ENCODE measurements around the gene HMG20A.

The HMG20A gene

DNA sequence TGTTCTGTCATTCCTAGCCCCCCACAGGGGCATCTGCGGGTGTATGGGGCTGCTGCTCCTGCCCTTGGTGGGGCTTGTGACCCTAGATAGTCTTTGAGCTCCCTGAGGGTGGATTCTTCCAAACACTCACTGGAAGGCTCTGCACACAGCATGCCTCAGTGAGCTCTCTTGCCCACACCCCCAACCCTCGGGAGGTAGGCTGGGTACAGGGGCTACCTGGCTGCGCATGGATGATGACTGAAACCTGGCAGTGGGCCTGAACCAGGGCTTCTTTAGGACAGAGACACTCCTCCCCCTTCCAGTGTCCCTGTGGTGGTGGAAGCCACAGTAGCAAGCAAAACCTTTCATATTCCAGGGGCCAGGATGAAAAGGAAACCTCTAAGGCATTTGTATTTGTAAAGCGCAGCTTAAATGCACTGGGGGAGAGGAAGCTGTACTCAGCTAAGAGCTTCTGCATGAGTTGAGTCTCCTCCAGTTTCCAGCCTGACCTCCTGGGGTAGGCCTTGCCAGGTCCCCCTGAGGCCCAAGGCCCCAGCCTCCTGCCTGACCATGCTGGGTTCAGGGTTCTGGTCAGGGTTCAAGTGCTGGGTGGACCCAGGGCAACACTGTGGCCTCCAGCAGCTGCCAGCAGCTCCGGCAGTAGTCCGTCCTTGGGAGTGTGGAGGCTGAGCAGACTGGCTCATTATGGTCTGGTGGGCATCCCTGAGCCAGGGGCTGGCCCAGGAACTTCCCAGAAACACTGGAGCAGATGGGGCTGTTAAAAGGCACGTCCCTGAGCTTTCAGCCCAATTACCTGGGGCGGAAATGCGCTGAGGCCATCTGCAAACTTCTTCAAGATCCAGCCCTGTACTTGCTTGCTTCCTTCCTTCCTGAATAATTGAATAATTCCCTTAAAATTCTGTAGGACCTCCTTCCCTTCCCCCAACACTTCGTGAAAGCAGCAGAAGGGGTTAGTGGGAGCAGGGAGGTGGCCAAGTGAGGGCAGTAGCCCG lies 89.7 kb downstream of the HMG20A start:
- in situ Hi-C loops (cut with MboI; ENCODE audit: low sequenced_read_pairs) = no loop called here

DNA sequence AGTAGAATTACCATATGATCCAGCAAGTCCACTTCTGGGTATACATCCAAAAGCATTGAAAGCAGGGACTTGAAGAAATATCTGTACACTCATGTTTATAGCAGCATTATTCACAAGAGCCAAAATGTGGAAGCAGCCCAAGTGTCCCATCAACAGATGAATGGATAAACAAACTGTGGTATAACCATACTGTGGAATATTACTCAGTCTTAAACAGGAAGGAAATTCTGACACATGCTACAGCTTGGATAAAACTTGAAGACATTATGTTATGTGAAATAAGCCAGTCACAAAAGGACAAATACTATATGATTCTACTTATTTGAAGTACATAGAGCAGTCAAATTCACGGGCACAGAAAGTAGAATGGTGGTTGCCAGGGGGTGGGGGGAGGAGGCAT lies 91.2 kb downstream of the HMG20A start:
- in situ Hi-C loops (cut with MboI; ENCODE audit: low sequenced_read_pairs) = no loop called here

DNA sequence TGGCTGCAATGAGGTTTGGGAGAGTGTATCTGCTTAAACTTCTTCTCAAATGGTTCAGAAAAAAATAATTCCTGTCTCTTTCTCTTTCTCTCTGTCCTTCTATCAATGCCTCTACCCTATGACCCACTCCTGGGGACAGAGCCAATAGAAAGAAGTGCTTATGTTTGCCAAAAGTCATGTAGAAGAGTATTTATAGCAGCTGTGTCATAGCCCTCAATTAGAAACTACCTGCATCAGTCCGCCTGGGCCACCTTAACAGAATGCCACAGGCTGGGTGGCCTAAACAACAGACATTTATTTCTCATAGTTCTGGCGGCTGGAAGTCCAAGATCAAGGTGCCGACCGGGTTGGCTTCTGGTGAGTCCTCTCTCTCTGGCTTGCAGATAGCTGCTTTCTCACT lies 92.5 kb downstream of the HMG20A start:
- in situ Hi-C loops (cut with MboI; ENCODE audit: low sequenced_read_pairs) = no loop called here

DNA sequence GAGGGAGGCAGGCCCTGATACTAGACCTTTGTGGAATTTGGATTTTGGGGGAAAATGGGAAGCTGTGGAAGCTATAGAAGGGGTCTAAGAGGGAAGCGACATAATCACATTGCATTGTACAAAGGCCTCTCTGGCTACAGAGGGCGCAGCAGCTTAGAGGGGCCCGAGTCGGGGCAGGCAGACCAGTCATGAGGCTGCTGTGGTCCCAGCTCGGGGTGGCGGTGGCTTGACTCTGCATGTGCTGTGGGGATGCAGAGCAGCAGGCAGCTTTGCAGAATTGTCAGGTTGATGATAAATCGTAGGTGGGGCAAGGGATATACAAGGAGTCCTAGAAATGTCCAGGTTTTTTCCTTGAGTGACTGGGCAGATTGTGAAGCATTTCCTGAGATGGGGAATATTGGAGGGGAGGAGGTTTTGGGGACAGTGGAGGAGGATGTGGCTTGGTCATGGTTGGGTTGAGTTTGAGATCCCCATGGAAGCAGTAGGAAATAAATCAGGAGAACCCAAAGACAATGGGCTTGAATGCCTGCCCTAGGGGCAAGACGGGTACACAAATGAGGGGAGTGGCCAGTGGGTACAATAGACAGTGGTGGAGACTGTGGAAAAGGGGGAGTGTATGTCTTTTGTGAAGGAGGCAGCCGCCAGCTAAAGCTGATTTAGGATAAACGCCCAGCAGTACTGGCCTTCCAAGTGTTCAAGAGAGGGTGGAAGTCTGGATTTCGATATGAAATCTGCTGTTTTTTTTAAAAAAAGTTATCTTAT lies 94.1 kb downstream of the HMG20A start:
- in situ Hi-C loops (cut with MboI; ENCODE audit: low sequenced_read_pairs) = no loop called here

DNA sequence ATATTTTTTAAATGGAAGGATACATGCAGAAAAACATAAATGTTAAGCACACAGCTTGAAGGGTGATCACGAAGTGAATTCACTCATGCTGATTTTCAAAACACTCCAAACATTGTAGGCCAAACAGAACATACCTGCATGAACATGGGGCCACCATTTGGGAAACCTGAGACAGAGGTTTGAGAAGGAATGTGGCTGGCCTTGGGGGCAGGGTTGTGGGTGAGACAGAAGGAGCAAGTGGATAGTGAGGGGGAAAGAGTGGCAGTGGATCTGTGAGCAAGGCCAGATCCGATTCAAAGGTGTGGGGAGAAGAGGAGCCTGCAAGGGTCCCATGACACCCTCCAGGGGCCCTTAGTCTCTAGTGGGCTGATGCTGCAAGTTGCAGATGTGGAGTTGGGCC lies 94.9 kb downstream of the HMG20A start:
- in situ Hi-C loops (cut with MboI; ENCODE audit: low sequenced_read_pairs) = no loop called here

DNA sequence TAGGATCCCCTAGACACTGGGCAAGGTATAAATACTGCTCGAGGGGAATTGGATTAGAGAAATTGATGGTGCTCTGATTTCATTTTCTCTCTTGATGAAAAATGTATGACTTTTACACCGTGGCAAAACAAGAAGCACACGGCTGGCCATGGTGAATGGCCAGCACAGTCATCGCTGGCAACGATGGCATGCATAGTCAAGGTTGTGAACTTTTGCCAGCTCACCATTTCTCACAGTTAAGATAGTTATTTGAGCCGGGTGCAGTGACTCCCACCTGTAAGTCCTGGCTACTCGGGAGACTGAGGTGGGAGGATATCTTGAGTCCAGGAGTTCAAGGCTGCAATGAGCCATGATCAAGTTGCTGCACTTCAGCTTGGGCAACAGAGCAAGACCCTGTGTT lies 95.4 kb downstream of the HMG20A start:
- in situ Hi-C loops (cut with MboI; ENCODE audit: low sequenced_read_pairs) = no loop called here

DNA sequence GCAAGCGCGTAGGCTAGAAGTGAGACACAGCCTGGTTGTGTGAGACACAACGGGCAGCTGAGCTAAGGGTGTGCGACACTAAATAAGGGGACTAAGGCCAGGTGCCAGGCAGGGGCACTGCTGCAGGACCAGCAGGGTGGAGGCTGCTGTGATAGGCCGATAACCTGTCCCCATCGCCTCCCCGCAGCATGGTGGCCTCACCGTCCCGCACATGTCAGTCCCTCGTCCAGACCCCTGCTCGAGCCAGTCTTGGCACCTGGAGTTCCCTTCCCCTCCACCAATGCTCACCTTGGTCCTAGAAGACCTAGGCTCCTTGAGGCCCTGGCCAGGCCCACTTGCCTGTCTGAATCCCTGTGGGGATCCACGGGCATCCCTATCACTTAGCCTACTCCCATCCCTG lies 96.1 kb downstream of the HMG20A start:
- in situ Hi-C loops (cut with MboI; ENCODE audit: low sequenced_read_pairs) = no loop called here

DNA sequence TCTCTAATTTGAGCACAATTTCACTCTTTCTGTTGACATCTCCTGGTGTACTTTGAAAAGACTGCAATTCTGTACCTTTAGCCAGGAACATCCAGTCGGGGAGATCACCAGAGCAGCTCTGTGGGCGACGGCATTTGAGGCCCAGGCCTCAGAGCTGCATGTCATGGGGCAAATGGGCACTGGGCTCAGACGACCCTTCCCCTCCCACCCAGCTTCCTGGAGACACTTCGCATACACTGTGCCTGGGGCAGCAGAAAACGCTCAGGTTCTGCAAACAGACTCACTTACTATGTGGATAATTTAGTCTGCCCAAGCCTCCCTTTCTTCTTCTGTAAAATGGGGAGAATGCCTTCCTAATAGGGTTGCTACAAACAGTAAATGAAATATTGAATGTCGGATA lies 96.9 kb downstream of the HMG20A start:
- in situ Hi-C loops (cut with MboI; ENCODE audit: low sequenced_read_pairs) = no loop called here

DNA sequence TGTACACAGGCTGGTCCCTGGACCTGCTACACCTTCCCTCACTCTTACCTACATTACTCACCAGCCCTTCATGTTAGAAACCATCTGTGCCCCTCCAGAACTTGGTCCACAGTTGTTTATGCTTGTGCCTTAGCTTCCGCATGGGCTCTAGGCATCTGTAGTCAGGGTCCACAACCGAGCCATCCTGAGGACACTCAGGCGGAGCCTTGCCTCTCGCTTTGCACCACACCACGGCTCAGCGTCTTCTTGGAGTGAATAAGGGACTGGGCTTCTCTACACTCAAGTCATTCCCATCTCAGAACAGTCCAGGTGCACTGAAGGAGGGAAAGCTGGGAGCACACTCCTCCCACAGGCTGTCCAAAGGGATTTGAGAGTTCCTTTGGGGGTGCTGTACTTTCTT lies 97.8 kb downstream of the HMG20A start:
- in situ Hi-C loops (cut with MboI; ENCODE audit: low sequenced_read_pairs) = no loop called here

DNA sequence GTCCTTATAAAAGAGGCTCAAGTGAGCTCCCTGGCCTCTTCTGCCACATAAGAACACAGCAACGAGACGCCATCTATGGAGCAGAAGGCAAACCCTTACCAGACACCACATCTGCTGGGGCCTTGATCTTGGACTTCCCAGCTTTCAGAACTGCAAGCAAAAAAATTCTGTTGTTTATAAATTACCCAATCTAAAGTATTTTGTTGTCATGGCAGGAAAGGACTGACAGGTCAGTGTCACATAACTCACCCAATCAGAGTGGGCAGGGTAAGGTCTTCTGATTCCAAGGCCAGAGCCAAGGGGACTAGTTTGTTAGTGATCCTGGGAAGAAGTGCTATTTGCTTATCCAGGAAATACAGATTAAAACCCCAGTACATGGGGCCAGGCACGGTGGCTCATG lies 98.9 kb downstream of the HMG20A start:
- in situ Hi-C loops (cut with MboI; ENCODE audit: low sequenced_read_pairs) = no loop called here

DNA sequence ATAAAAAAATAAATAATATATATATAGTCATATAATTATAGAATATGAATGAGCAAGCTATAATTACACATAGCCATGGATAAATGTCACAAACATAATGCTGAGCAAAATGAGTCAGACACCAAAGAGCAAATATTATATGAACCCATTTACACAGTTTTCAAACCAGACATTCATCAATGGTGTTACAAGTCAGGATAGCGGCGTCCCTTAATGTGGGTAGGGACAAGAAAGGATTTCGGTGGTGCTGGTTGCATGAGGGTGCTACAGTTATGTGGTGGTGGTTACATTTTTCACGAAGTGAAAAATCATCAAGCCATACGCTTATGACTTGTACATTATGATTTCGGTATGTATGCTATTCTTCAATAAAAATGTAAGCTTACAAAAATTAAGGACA lies 100.5 kb downstream of the HMG20A start:
- in situ Hi-C loops (cut with MboI; ENCODE audit: low sequenced_read_pairs) = no loop called here

DNA sequence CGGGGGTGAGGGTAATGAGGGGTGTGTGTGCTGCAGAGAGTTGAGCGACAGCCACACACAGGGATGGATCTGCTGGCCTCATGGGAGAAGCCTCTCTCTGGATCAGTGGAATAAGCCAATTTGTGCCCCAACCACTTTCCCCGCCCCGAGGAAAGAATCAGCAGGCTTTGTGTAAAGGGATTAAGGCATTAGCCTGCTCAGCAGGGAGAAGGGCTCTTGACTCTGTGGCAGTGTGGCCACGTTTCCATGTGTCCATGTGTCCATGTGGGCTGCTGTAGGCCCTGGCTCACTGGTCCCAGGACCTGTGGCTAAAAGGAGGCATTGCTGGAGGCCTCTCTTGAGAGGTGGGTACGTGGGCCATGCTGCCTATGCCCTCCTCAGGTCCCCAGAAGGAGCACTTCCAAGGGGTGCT lies 104.7 kb downstream of the HMG20A start:
- in situ Hi-C loops (cut with MboI; ENCODE audit: low sequenced_read_pairs) = no loop called here

DNA sequence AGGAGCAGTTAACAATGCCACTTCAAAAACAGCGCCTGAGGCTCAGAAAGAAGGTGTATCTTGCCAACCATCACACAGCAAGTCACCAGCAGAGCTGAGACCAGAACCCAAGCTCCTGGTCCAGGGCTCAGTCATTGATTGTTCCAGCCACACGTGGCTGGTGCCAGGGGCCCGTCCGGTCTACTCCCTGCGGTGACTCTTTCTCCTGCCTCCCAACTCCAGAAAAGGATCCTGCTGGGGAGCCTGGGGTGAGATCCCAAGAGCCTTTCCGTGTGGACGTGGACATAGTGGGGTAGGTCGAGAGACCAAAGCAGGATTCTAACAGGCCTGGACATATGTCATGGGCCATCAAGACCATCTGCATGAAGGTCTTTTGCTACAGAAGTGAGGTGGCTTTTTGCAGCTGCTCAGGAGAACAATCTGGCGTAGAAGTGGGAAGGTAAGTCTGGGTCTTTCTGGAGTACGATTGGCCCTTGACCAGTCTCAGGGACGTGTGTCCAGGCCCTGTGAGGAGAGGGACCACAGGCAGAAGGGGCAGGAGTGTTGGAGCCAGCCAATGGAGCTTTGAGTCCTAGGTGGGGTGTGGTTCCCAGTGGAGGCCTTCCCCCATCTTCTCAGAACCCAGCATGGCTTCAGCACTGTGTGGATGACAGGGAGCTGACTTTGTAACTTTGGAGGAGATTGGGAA lies 105.4 kb downstream of the HMG20A start:
- in situ Hi-C loops (cut with MboI; ENCODE audit: low sequenced_read_pairs) = no loop called here

DNA sequence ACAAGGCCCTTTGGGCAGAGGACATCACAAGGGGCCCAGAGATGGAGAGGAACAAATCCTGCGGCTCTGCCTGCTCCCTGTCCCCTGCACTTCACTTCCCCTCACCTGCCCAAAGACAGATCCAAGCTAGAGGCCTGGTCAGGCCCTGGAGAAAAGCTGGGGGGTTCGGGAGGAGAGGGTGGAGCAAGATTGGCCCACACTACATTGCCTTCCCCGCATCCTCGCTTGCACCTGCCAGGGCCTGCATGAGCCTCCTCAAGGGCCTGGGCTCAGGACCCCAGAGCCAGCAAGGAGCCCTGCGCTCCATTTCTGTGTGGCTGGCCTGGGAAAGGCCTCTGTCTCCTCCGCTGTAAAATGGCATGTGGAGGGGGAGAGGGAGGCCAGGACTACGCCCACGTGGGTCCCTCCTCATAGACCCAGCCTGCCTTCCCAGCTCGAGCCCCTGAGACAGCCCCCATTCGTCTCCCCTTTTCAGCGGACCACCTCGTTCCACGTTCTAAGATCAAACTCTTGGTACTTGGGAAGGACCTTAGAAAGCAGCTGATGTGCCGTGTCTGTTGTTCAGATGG lies 106.0 kb downstream of the HMG20A start:
- in situ Hi-C loops (cut with MboI; ENCODE audit: low sequenced_read_pairs) = no loop called here

DNA sequence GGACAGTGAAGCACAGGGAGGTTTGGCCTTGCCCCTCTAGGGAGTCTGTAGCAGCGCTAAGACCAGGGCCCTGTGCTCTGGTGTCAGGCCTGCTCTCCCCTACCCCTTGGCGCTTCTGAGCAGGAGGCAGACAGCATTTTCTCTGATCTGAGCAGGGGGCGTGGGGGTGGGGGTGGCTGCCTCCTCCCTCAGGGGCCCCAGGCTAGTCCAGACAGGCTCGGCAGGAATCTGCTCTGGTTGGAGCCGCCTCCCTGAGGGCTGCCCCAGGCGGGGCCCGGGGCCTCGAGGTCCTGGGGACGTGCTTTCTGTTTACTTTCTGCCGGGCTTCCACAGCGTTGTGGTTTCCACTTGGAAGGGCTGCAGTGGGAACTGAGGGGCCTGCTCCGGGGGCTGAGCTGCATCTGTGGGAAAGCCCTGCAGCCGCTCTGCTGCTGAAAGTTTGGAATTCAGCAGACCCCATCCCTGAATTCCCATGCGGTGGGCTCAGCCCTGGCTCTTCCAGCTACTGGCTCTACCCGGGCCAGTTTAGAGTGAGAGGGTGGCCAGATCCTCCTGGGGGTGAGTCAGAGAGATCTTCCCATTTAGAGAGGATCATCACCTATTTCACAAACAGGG lies 106.6 kb downstream of the HMG20A start:
- in situ Hi-C loops (cut with MboI; ENCODE audit: low sequenced_read_pairs) = no loop called here

DNA sequence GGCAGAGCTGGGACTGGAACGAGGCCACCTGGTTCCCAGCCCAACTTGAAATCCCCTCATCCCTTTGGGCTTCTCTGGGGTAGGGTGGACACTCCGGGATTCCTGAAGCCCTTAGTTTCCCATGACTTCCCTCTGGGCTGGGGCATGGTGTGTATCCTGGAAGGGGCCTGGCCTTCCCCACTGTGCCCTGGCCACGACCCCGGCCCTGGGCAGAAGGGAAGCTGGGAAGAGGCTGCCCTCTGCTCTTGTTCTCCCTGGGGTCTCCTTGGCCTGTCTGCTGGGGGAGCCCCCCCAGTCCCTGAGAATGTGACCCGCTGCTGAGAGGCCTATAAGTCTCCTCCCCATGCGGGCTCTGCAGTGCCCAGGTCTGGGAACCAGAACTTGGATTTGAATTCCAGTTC lies 107.1 kb downstream of the HMG20A start:
- in situ Hi-C loops (cut with MboI; ENCODE audit: low sequenced_read_pairs) = no loop called here

DNA sequence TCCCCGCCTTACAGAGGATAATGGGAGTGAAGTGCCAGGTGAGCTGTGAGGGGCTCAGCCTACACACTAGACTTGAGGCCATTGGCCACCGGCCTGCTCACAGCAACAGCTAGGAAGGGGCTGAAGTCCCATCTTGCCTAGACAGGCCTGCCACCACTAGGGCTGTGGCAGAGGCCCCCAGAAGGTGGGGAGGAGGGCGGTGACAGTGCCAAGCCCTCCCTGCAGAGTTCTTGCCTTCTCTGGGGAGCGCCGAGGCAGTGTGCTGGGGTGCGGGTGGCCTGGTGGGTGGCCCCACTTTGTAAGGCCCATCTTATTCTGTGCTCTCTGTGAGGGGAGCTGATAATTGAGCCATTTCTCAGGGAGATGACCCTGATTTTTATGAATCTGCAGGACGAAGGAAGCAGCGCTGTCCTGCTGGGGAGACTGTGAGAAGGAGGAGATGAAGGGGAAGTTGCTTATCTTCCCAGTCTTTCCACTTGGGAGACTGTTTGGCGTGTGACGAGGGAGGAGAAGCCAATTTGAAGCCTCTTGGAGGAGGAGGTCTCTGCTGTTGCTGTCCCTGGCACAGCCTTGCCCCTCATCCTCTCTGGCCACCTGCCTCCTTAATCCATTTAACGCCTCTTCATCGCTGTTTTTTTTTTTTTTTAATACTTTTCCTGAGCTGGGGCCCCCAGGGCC lies 107.7 kb downstream of the HMG20A start:
- in situ Hi-C loops (cut with MboI; ENCODE audit: low sequenced_read_pairs) = no loop called here

DNA sequence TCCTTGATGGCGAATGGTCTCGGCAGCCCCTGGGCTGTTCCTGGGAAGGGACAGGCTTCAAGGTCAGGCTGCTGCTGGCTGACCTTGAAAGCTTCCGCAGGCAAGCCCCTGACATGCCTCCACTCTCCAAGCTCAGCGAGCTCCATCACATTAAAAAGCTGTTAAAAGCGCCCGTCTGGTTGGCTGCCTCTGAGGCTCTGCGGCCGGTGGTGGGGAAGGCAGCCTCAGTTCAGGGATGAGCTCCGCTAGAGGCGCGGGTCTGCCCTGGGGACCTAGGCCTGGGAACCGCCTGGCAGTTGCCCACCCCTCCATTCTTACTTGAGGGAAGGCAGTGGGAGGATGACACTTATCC lies 108.3 kb downstream of the HMG20A start:
- in situ Hi-C loops (cut with MboI; ENCODE audit: low sequenced_read_pairs) = no loop called here

DNA sequence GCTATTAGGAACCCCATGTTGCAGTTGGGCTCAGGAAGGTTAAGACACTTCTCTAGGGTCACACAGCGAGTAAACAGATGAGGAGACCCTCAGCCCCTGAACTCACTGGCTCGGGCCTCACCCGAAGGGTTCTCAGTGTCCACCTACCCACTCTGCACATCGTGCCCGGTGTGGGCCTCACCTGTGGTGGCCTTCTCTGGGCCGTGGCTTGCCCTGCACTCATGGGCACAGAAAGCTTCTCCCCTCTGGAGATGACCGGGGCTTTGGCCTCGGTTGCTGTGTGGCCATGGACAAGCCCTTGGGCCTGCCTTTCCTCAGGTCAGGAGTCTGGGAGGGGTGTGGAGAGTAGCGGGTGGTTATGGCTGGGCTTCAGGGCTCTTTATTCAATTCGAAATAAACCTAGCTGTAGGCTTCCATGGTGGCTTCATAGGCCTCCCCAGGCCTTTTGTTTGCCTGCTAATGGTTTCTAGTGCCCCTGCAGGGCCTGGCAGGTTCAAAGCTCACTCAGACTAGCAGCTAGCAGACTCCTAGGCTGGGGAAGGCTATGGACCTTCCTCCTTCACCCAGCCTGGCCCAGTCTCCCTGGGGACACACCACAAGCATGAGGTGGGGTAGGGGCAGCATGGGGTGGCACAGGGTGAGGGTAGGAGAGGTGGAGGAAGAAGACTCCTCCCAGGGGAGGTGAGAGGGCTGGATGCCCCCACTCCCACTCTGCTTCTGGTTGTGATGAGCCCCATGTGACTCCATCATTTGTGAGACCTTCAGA lies 108.9 kb downstream of the HMG20A start:
- in situ Hi-C loops (cut with MboI; ENCODE audit: low sequenced_read_pairs) = no loop called here

DNA sequence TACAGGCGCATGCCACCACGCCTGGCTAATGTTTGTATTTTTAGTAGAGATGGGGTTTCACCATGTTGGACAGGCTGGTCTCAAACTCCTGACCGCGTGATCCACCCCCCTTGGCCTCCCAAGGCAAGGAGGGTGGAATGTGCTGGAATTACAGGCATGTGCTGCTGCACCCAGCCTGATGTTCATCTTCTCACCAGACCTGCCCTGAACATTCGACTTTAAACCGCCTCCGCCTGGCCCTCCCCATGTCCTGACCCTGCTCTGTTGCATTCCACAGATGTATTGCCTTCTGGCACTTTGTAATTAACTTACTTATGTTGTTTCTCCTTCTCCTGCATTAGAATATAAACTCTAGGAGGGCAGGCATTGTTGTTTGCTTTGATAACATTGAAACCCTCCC lies 109.9 kb downstream of the HMG20A start:
- in situ Hi-C loops (cut with MboI; ENCODE audit: low sequenced_read_pairs) = no loop called here
